Neural progenitor cell (in vitro differentiated cells): Measurements from ENCODE around the gene TMEM62.

Experiments used
- EZH2 ChIP-seq: fragments of 200-600 bp; sonication (generic); IDR thresholded peaks from 2 replicates; pipeline ENCODE4 v1.6.1; 2017; ENCODE audit warnings: antibody characterized with exemption, mild to moderate bottlenecking, moderate library complexity
- EZH2phosphoT487 ChIP-seq: fragments of 200-600 bp; sonication (generic); IDR thresholded peaks from 2 replicates; pipeline ENCODE4 v1.6.1; 2017; ENCODE audit warnings: antibody characterized with exemption
- TF ChIP-seq, protein P1 (sequence below): fragments of 200-600 bp; sonication (generic); IDR thresholded peaks from 2 replicates; pipeline ENCODE4 v1.5.1; 2017; ENCODE audit warnings: antibody characterized with exemption, mild to moderate bottlenecking

DNA sequence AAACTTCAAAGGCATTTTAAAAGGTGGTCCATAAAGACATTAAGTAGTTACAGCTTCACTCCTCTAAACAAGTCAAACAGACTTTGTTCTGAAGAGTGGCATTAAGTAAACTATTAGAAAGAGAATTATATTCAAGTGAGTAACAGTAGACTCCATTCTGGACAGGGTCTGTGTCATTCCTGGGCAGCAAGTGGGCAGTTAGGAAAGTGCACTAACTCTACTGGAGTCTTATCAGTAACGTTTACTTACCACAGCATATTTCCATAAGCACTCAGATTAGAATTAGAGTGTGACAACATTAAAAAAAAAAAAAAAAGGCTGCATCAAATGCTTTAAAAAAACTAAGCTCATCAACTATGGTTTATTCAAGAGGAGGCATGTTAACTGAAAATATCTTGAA, 38.1 kb upstream of the TMEM62 start:
- TF ChIP-seq, protein P1, sequence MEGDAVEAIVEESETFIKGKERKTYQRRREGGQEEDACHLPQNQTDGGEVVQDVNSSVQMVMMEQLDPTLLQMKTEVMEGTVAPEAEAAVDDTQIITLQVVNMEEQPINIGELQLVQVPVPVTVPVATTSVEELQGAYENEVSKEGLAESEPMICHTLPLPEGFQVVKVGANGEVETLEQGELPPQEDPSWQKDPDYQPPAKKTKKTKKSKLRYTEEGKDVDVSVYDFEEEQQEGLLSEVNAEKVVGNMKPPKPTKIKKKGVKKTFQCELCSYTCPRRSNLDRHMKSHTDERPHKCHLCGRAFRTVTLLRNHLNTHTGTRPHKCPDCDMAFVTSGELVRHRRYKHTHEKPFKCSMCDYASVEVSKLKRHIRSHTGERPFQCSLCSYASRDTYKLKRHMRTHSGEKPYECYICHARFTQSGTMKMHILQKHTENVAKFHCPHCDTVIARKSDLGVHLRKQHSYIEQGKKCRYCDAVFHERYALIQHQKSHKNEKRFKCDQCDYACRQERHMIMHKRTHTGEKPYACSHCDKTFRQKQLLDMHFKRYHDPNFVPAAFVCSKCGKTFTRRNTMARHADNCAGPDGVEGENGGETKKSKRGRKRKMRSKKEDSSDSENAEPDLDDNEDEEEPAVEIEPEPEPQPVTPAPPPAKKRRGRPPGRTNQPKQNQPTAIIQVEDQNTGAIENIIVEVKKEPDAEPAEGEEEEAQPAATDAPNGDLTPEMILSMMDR = no peak
- TF ChIP-seq EZH2phosphoT487 (no peak), EZH2 (no peak)
